ENCODE data around the gene CMTR1. TPM values are rescaled to one million over a fixed set of nuclear protein-coding genes. Genes with fewer than 3 reads are reported as not detected.

CMTR1 gene
- polyA plus RNA-seq, 3 donors from 2014 or later: 15.8 to 29.6 (median 24.0) TPM

DNA sequence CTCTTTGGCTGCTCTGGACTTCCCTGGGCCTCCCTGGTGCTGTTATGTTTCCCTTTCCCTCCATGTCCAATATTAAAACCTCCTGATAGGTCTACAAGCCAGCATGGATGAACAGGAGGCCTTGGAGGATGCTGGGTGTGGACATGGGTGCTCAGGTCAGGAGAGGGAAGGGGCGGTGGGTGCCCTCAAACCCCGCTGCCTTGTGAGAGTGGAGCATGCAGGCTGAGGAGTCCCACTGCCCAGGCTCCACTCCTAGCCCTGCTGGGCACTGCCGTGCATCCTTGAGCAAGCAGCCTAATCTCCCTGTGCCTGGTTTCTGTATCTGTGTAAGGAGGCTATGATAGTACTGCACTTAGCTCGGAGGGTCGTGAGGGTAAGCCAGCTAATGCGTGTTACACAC, 85.1 kb downstream of the CMTR1 start:
- H3K4me1 Mint-ChIP-seq: peaks cover 54 to 74% of the 10 kb centered on the region in 2 donors
- H3K4me3 Mint-ChIP-seq: peak overlapping the region; percentile 74 to 88 (median 77)
- H3K36me3 Mint-ChIP-seq: peaks cover 0 to 3% (median 0%) of the 10 kb centered on the region in 3 donors
- H3K27me3 Mint-ChIP-seq (ENCODE audit: low read depth in 3 of 3): peaks cover 13 to 25% (median 19%) of the 10 kb centered on the region in 3 donors
- H3K27ac Mint-ChIP-seq: peak overlapping the region; percentile 90 to 99 (median 99)
- no peak for DNase-seq
- H3K9me3 Mint-ChIP-seq: no peaks in the 10 kb centered on the region

DNA sequence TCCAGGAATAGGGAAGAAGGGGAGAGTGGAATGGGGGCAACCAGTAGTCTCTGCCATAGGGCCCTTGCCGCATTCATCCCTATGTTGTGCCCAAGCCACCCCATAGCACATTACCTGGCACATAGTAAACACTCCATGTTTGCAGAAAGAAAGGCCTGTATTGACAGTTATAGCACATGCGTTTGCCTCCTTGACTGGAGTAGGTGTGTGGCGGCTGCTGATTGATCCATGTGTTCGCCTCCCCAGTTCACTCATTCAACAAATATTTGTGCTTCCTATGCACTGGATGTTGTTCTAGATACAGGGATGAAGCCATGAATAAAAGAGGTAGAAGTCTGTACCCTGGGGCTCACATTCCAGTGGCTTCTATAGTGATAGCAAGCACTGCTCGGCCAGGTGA, 86.4 kb downstream of the CMTR1 start:
- Mint-ChIP-seq H3K27me3 (ENCODE audit: low read depth in 3 of 3) (peaks cover 13 to 24% (median 17%) of the 10 kb centered on the region in 3 donors), H3K27ac (peak overlapping the region in 4 of 6 donors; percentile 48 to 99 (median 98)), H3K9me3 (no peaks in the 10 kb centered on the region), H3K4me1 (peaks cover 48 to 64% of the 10 kb centered on the region in 2 donors), H3K36me3 (no peaks in the 10 kb centered on the region), H3K4me3 (peak overlapping the region in 1 of 5 donors; percentile 8)
- DNase-seq: no peak

DNA sequence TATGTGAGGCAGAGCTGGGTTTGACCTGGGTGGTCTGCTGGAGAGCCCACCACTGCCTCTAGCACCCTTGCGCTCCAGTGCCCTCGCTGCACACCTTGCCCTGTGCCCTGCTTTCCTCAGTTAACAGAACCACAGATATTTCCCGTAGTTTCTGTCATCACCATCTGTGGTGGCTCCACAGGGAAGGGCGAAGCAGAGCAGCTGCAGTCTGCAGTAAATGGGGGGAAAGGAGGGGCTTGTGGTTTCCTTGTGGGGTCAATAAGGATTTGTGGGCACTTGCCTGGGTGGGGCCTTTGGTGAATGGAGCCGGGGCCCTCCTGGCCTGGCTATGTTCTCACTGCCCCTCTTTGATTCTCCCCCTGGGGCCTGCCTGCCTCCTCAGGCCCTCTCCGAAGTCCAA, 87.9 kb downstream of the CMTR1 start:
- Mint-ChIP-seq H3K27me3 (ENCODE audit: low read depth in 3 of 3) (peaks cover 18 to 20% (median 18%) of the 10 kb centered on the region in 3 donors), H3K9me3 (no peaks in the 10 kb centered on the region), H3K36me3 (no peaks in the 10 kb centered on the region), H3K4me3 (no peak overlapping the region), H3K27ac (peak overlapping the region in 2 of 6 donors; percentile 18 to 65), H3K4me1 (peaks cover 36 to 50% of the 10 kb centered on the region in 2 donors)
- no peak for DNase-seq

DNA sequence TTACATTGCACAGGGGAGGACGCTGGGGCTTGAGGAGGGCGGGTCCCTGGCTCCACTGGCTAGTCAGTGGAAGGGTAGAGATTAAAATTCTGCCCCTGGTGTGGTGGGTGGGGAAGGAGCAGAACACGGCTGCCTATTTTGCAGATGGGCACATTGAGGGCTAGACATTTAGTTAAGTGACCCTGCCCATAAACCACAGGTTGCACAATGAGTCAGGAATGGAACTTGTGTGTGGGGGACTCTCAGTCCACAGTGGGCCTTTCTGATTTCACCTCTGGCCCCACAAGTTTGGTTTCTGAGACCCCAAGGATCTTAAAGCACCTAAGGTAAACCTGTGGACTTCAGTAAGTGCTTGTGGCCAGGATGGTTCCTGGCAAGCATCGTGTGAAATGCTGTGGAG, 88.7 kb downstream of the CMTR1 start:
- no peaks in the 10 kb centered on the region for H3K36me3 Mint-ChIP-seq
- H3K4me3 Mint-ChIP-seq: no peak overlapping the region
- H3K4me1 Mint-ChIP-seq: peaks cover 29 to 42% of the 10 kb centered on the region in 2 donors
- H3K27ac Mint-ChIP-seq: peak overlapping the region in 3 of 6 donors; percentile 18 to 67 (median 45)
- no peak for DNase-seq
- H3K9me3 Mint-ChIP-seq: no peaks in the 10 kb centered on the region
- H3K27me3 Mint-ChIP-seq (ENCODE audit: low read depth in 3 of 3): peaks cover 14 to 18% (median 14%) of the 10 kb centered on the region in 3 donors

DNA sequence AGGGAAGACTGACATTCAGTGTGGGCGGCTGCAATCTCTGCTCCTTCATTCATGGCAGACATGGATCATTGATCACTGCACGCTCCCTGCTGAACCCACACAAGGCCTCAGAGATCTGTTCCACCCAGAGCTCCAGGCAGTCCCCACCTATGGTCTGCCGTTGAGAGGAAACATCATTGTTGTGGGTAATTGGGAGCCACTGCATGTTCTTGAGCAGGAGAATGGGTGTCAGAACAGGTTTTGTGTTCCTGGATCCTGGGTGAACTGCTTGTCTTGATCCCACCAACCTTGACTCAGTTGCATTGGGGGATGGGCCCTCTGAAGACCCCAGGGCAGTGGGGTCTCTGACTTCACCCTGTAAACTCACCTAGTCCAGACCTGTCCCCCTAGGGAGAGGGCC, 89.8 kb downstream of the CMTR1 start:
- H3K27ac Mint-ChIP-seq: no peak overlapping the region
- no peak overlapping the region for H3K4me3 Mint-ChIP-seq
- H3K4me1 Mint-ChIP-seq: peaks cover 17 to 31% of the 10 kb centered on the region in 2 donors
- H3K36me3 Mint-ChIP-seq: no peaks in the 10 kb centered on the region
- H3K27me3 Mint-ChIP-seq (ENCODE audit: low read depth in 3 of 3): peaks cover 8 to 13% (median 10%) of the 10 kb centered on the region in 3 donors
- H3K9me3 Mint-ChIP-seq: no peaks in the 10 kb centered on the region
- DNase-seq: no peak

DNA sequence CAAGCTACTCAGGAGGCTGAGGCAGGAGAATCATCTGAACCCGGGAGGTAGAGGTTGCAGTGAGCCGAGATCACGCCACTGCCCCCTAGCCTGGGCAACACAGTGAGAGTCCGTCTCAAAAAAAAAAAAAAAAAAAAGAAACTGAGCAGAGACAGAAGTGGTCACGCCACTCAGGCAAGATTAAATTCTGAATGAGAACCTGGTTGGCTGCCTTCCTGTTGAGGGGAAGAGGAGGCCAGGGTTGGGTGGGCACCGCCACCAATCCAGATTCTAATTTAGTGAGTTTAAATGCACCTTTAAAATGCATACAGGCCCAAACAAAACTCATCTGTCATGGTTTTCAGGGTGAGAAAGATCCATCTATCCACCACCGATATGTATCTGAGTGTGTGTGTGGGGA, 90.4 kb downstream of the CMTR1 start:
- Mint-ChIP-seq H3K4me1 (peaks cover 11 to 25% of the 10 kb centered on the region in 2 donors), H3K36me3 (no peaks in the 10 kb centered on the region), H3K27ac (peak overlapping the region in 1 of 6 donors; percentile 55), H3K4me3 (no peak overlapping the region), H3K27me3 (ENCODE audit: low read depth in 3 of 3) (peaks cover 8 to 13% (median 10%) of the 10 kb centered on the region in 3 donors), H3K9me3 (no peaks in the 10 kb centered on the region)
- no peak for DNase-seq

DNA sequence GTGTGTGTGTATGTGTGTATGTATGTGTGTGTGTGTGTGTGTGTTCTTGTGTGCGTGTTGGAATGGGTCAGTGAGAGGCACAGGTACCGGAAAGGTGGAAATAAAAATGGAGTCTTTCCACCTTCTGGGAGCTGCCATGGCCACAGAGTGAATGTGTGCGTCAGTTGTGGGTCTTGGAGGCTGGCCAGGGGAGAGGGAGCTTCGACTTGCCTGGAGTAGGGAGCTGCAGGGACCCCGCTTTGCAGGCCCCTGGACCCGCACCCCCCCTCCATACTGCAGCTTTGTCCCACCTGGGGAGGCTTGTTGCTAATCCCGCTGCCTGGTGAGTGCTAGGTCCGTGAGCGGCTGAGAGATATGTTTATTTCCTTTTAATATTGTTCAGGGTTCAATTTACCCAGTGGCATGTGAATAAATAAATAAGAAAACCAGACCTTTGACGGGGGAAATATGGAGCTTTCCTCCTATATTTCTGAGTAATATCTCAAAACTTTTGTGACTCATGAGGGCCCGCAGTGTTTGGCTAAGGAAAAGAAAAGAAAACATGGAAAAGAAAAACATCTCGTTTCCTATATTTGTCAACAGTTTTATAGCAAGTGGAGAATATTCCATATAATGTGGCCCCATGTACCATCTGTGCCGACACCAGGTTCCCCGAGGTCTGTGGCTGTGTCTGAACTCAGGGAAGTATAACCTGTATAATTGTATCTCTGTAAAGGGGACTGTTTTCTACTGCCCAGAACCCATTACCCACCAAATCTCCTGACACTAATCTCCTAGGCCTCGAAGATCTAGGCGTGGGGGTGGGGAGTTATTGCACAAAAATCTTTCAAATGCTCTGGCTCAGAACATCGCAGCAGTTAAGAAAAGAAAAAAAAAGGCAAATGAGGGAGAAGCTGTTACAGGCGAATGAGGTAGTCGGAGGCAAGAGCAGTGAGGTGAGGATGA, 91.3 kb downstream of the CMTR1 start:
- Mint-ChIP-seq H3K4me1 (peaks cover 2 to 16% of the 10 kb centered on the region in 2 donors), H3K27ac (peak overlapping the region in 1 of 6 donors; percentile 55), H3K4me3 (no peak overlapping the region), H3K36me3 (no peaks in the 10 kb centered on the region), H3K9me3 (no peaks in the 10 kb centered on the region), H3K27me3 (ENCODE audit: low read depth in 3 of 3) (peaks cover 8 to 13% (median 12%) of the 10 kb centered on the region in 3 donors)
- DNase-seq: no peak

DNA sequence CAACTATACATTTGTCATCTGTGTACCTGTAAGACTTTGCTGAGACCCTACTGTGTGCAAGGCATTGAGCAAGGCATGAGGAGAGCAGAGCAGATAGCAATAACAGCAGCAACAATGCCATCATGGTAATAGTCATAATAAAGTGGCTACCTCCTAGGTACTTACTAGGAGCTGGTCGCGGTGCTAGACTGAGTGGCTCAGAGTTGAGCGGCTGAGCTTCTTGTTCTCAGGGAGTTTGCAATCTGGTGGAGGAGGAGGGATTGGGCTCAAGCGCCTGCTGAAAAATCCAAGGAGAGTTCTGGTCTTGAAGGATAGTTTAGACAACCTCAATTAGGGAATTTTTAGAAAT, 91.9 kb downstream of the CMTR1 start:
- H3K27me3 Mint-ChIP-seq (ENCODE audit: low read depth in 3 of 3): peaks cover 8 to 14% (median 13%) of the 10 kb centered on the region in 3 donors
- H3K4me1 Mint-ChIP-seq: peaks cover 0 to 13% of the 10 kb centered on the region in 2 donors
- no peaks in the 10 kb centered on the region for H3K36me3 Mint-ChIP-seq
- DNase-seq: no peak
- no peak overlapping the region for H3K27ac Mint-ChIP-seq
- H3K9me3 Mint-ChIP-seq: no peaks in the 10 kb centered on the region
- H3K4me3 Mint-ChIP-seq: no peak overlapping the region

DNA sequence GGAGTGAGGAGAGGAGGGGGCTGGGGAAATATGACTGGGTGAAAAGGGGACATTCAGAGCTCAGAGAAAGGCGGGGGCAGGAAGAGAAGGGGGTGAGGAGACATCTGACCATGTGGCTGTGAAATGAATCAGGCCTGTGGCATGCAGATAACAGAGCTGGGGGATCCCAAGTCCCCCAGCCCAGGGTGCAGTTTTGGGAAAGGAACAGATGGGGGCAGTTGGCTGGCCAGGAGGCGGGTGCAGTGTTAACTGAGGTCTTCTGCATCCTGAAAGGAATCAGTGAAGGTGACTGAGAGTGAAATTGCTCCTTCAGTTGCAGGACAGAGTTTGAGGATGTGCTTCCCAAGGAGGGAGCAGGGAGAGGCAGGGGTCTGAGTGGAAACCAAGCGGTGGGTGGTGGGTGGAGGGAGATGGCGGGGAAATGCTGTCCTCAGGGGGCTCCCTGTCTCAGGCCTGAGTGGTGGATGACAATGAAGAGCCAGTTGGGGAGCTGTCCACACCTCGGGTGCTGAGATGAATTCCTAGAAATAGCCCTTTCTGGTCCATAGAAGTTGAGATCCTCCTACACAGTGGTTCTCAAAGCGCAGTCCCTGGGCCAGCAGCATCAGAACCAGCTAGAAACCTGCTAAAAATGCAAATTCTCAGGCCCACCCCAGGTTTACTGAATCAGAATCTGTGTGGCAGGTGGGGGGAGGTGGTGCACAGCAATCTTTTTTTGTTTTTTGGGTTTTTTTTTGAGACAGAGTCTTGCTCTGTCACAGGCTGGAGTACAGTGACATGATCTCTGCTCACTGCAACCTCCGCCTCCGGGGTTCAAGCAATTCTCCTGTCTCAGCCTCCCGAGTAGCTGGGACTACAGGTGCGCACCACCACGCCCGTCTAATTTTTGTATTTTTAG, 92.7 kb downstream of the CMTR1 start:
- Mint-ChIP-seq H3K27me3 (ENCODE audit: low read depth in 3 of 3) (peaks cover 8 to 16% (median 13%) of the 10 kb centered on the region in 3 donors), H3K27ac (peak overlapping the region in 1 of 6 donors; percentile 32), H3K4me1 (peaks cover 0 to 10% of the 10 kb centered on the region in 2 donors), H3K36me3 (no peaks in the 10 kb centered on the region), H3K9me3 (no peaks in the 10 kb centered on the region), H3K4me3 (no peak overlapping the region)
- no peak for DNase-seq

DNA sequence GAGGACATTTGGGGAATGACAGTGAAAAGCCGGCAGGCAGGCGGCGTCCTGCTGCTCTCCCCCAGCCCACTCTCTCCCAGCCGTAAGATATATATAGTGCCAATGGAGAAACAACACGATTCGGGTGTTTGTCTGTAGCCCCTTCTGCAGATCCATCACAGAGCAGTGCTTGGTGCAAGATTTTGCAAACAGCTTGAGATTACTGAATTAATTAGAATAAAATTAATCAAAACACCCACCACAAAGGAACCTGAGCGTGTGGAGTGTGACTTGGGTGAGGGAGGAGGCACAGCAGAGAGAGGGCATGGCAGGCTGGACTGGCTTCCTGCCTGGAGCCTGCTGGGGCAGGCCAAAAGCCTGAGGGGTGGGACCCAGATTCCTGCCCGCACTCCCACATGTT, 95.5 kb downstream of the CMTR1 start:
- Mint-ChIP-seq H3K9me3 (no peaks in the 10 kb centered on the region), H3K4me3 (no peak overlapping the region), H3K4me1 (no peaks in the 10 kb centered on the region), H3K36me3 (peaks cover 0 to 3% (median 0%) of the 10 kb centered on the region in 3 donors), H3K27me3 (ENCODE audit: low read depth in 3 of 3) (peaks cover 16 to 21% (median 20%) of the 10 kb centered on the region in 3 donors), H3K27ac (no peak overlapping the region)
- DNase-seq: no peak

DNA sequence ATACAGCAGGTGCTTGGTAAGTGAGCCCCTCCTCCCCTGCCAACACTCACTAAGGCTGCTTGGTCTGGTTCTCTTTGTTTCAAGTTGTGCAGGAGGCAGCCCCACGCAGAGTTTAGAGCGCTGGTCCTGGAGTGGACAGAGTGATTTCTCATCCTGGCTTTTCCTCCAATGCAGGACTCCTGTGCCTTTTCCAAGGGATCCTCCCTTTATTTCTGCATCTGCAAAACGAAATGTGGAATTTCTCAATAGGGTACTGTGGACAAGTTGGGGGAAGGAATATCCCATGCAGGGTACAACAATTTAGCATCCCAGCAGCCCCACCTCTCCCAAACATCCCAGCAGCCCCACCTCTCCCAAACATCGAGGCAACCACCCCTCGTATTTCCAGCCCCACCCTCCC, 97.3 kb downstream of the CMTR1 start:
- Mint-ChIP-seq H3K27ac (no peak overlapping the region), H3K9me3 (no peaks in the 10 kb centered on the region), H3K27me3 (ENCODE audit: low read depth in 3 of 3) (peaks cover 13 to 21% (median 19%) of the 10 kb centered on the region in 3 donors), H3K4me1 (peaks cover 0 to 2% of the 10 kb centered on the region in 2 donors), H3K4me3 (no peak overlapping the region), H3K36me3 (peaks cover 0 to 5% (median 0%) of the 10 kb centered on the region in 3 donors)
- DNase-seq: no peak

DNA sequence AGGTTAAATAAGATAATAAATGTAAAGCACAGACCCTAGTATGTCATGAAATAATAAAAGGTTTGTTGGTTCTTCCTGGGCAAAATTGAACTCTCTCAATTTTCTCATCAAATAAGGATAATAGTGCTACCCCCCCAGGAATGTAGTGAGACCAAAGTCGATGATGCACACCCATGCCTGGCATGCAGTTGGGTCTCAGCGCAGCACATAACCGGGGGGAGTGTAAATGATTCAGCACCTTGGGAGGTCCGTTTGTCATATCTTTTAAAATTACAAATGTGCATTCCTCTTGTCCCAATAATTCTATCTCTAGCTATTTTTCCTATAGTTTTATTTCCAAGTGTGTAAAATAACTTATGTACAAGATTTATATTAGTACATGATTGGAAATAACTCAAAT, 98.0 kb downstream of the CMTR1 start:
- no peak for DNase-seq
- H3K9me3 Mint-ChIP-seq: no peaks in the 10 kb centered on the region
- H3K27ac Mint-ChIP-seq: no peak overlapping the region
- H3K27me3 Mint-ChIP-seq (ENCODE audit: low read depth in 3 of 3): peaks cover 10 to 23% (median 15%) of the 10 kb centered on the region in 3 donors
- H3K36me3 Mint-ChIP-seq: peaks cover 0 to 5% (median 0%) of the 10 kb centered on the region in 3 donors
- no peak overlapping the region for H3K4me3 Mint-ChIP-seq
- peaks cover 6 to 9% of the 10 kb centered on the region in 2 donors for H3K4me1 Mint-ChIP-seq

Measured in immature natural killer cell (primary cell).